ENCODE measurements around the gene SOX3.

DNA sequence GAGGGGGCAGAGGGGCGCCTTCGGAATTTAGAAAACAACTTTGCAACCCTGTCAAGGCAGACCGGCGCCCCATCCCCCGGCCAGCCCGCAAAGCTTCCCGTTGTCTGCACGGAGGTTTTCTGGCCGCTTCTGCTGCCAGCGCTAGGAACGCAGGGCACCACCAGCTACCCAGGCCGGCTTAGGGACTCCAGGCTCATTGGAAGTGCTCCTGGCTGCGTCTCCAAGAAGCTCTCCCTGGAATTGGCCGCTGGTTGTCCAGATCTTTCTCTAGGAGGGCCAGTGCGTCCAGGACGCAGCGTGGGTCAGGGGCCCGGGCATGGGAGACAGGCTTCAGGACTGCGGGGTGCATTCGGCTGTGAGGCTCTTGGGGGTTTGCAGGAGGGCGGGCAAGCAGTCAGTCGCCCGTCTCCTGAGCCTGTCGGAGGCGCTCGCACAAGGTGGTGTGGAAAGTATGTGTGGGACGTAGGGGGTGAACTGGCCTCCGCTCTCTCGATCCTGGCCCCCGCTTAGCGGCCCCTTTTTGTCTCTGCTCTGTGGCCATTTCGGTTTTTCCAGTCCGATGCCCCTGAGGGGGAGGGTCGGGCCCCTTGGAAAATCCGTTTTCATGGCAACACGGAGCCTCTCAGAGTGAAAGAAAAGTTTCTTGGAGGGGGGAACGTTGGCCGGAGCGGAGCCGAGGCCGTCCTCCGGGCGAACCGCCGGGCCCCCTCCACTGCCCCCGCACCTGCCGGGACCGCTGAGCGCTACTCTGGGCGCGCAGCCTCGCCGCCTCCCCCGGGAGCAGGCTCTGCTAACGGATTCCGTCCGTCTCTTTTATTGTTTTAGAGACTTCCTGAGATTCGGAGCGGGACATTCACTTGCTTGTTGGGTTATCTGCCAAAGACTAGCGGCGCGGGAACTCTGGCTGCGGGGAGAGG lies 810 bp upstream of the SOX3 start:
- no peak for TF ChIP-seq POLR2AphosphoS5 (IDR thresholded peaks at IDR 0.05; ENCODE audit: borderline replicate concordance, low read depth, low read length)
- TF ChIP-seq EZH2 (IDR thresholded peaks at IDR 0.05): peak; percentile 36
- no peak for TF ChIP-seq FOXP2 (optimal IDR thresholded peaks at IDR 0.05; ENCODE audit: control extremely low read depth, extremely low read length, insufficient read depth)

All from SK-N-MC (cell line).